ENCODE data around the gene SHD. TPM values are rescaled to one million over a fixed set of nuclear protein-coding genes. Genes with fewer than 3 reads are reported as not detected.

Gene SHD
- total and polyA plus RNA-seq, 2 of the 8 experiments (the other 6 are each of a cell fraction or from before 2014, with no cell fraction given), result 5.8 to 10.7 TPM

GRCh38 chr19:4234862-4235201 is 44.2 kb upstream of the SHD start (continued):
- TF ChIP-seq CHD7 (IDR thresholded peaks at IDR 0.05; ENCODE audit: insufficient replicate concordance, low read length) (no peak), SRF (IDR thresholded peaks at IDR 0.05; ENCODE audit: low read depth, low read length) (no peak), RNF2 (IDR thresholded peaks at IDR 0.05; ENCODE audit: borderline replicate concordance, low read depth, low read length, missing control alignments, poor library complexity, severe bottlenecking) (no peak), SIN3A (conservative IDR thresholded peaks at IDR 0.05 in 1 of 2, IDR thresholded peaks at IDR 0.05 in 1 of 2; ENCODE audit: low read depth in 1 of 2, low read length in 2 of 2) (no peak), EZH2 (IDR thresholded peaks at IDR 0.05; ENCODE audit: low read depth, low read length, severe bottlenecking) (no peak), E2F6 (IDR thresholded peaks at IDR 0.05) (no peak), ZNF274 (IDR thresholded peaks at IDR 0.05; ENCODE audit: borderline replicate concordance, extremely low read depth, low read length) (no peak), SP2 (IDR thresholded peaks at IDR 0.05; ENCODE audit: low read length) (no peak), CEBPB (IDR thresholded peaks at IDR 0.05; ENCODE audit: low read depth, low read length) (no peak), NRF1 (IDR thresholded peaks at IDR 0.05; ENCODE audit: low read depth, low read length) (no peak), HDAC6 (IDR thresholded peaks at IDR 0.05; ENCODE audit: low read depth, low read length) (no peak)
